Trophoblast cell (in vitro differentiated cells and primary cell): Measurements from ENCODE around the gene ITGA11.

Experiments
- DNase-seq, 2 donors: peaks; one replicate each; pipeline ENCODE4 v3.0.0-alpha.2; 2016
- H2AFZ ChIP-seq: 2 replicates; pipeline ENCODE4 v1.6.1; 2013; ENCODE audit warnings: low read length, moderate library complexity, mild to moderate bottlenecking; ENCODE audit not compliant: insufficient read depth, poor library complexity
- H2AK5ac ChIP-seq: 2 replicates; pipeline ENCODE4 v1.6.1; 2013; ENCODE audit warnings: mild to moderate bottlenecking, low read length
- H2BK120ac ChIP-seq: 2 replicates; pipeline ENCODE4 v1.6.1; 2013; ENCODE audit warnings: low read length, mild to moderate bottlenecking, moderate library complexity; ENCODE audit not compliant: insufficient read depth, poor library complexity
- H2BK12ac ChIP-seq: 2 replicates; pipeline ENCODE4 v1.6.1; 2013; ENCODE audit warnings: mild to moderate bottlenecking, low read length, moderate library complexity
- H2BK5ac ChIP-seq: 2 replicates; pipeline ENCODE4 v1.6.1; 2013; ENCODE audit warnings: low read length, low read depth, moderate library complexity, mild to moderate bottlenecking; ENCODE audit not compliant: poor library complexity
- H3K14ac ChIP-seq: 2 replicates; pipeline ENCODE4 v1.6.1; 2013; ENCODE audit warnings: mild to moderate bottlenecking, low read length
- H3K18ac ChIP-seq: 2 replicates; pipeline ENCODE4 v1.6.1; 2013; ENCODE audit warnings: mild to moderate bottlenecking, low read length
- H3K23ac ChIP-seq: 2 replicates; pipeline ENCODE4 v1.6.1; 2013; ENCODE audit warnings: low read length
- H3K27ac ChIP-seq: 2 replicates; pipeline ENCODE4 v1.5.1; 2013; ENCODE audit warnings: low read depth, mild to moderate bottlenecking, inconsistent platforms, low read length, moderate library complexity
- H3K27me3 ChIP-seq: 2 replicates; pipeline ENCODE4 v1.6.1; 2013; ENCODE audit warnings: inconsistent platforms, mild to moderate bottlenecking, low read length, moderate library complexity; ENCODE audit not compliant: insufficient read depth
- H3K36me3 ChIP-seq, 2 experiments: 1 replicate in 1 of 2; 2 replicates in 1 of 2; pipeline ENCODE4 v1.6.1; 2013; ENCODE audit warnings: low read length in 2 of 2, mild to moderate bottlenecking in 2 of 2, moderate library complexity in 1 of 2; ENCODE audit not compliant: insufficient read depth in 2 of 2, control insufficient read depth in 1 of 2
- H3K4ac ChIP-seq: 2 replicates; pipeline ENCODE4 v1.6.1; 2013; ENCODE audit warnings: low read depth, mild to moderate bottlenecking, low read length, moderate library complexity
- H3K4me1 ChIP-seq, 2 experiments: 1 replicate in 1 of 2; 2 replicates in 1 of 2; pipeline ENCODE4 v1.6.1; 2013; ENCODE audit warnings: low read length in 2 of 2, mild to moderate bottlenecking in 2 of 2, moderate library complexity in 1 of 2; ENCODE audit not compliant: insufficient read depth in 2 of 2, control insufficient read depth in 1 of 2
- H3K4me2 ChIP-seq: 2 replicates; pipeline ENCODE4 v1.6.1; 2013; ENCODE audit warnings: inconsistent platforms, mild to moderate bottlenecking, low read length, moderate library complexity
- H3K4me3 ChIP-seq: 2 replicates; pipeline ENCODE4 v1.5.1; 2013; ENCODE audit warnings: mild to moderate bottlenecking, low read depth, low read length, inconsistent platforms
- H3K79me1 ChIP-seq: one replicate; pipeline ENCODE4 v1.6.1; 2013; ENCODE audit warnings: low read length
- H3K79me2 ChIP-seq: 2 replicates; pipeline ENCODE4 v1.6.1; 2013; ENCODE audit warnings: low read length, mild to moderate bottlenecking; ENCODE audit not compliant: control insufficient read depth, insufficient read depth, poor library complexity
- H3K9ac ChIP-seq: 2 replicates; pipeline ENCODE4 v1.6.1; 2013; ENCODE audit warnings: mild to moderate bottlenecking, low read length
- H3K9me3 ChIP-seq: 2 replicates; pipeline ENCODE4 v1.6.1; 2013; ENCODE audit warnings: low read depth, mild to moderate bottlenecking, control low read depth, inconsistent platforms, low read length; ENCODE audit not compliant: insufficient read depth
- H4K12ac ChIP-seq: 2 replicates; pipeline ENCODE4 v1.6.1; 2013; ENCODE audit warnings: low read depth, mild to moderate bottlenecking, low read length, moderate library complexity
- H4K8ac ChIP-seq: 2 replicates; pipeline ENCODE4 v1.6.1; 2013; ENCODE audit warnings: low read depth, mild to moderate bottlenecking, low read length, moderate library complexity
- H4K91ac ChIP-seq: one replicate; pipeline ENCODE4 v1.6.1; 2013; ENCODE audit warnings: low read depth, mild to moderate bottlenecking, low read length, moderate library complexity
- WGBS: extraction: QIAGEN DNeasy Blood & Tissue Kit; methylation state at CpG from one replicate; pipeline ENCODE4 v1.1.7; 2013; ENCODE audit warnings: missing lambda C conversion rate; ENCODE audit not compliant: insufficient read length, insufficient coverage; ENCODE audit errors: extremely low coverage; 5-methylcytosine and 5-hydroxymethylcytosine counted together

Gene ITGA11

GRCh38 chr15:68479406-68479805, 47.4 kb upstream of the ITGA11 start:
- Histone ChIP-seq H3K27ac (no peak overlapping the region), H4K12ac (no peak overlapping the region), H3K79me1 (no peaks in the 10 kb centered on the region), H3K9ac (no peak overlapping the region), H3K79me2 (no peaks in the 10 kb centered on the region), H2BK12ac (no peak overlapping the region), H4K8ac (no peak overlapping the region), H3K23ac (no peak overlapping the region), H3K36me3 (no peaks in the 10 kb centered on the region), H2BK5ac (no peak overlapping the region), H2AFZ (no peak overlapping the region), H3K4me3 (no peak overlapping the region), H3K9me3 (no peaks in the 10 kb centered on the region), H2BK120ac (no peak overlapping the region), H4K91ac (no peak overlapping the region), H3K27me3 (no peaks in the 10 kb centered on the region), H3K14ac (no peak overlapping the region), H3K4me1 (peaks cover 0 to 2% of the 10 kb centered on the region in 2 experiments), H3K4me2 (no peak overlapping the region), H3K4ac (no peak overlapping the region), H2AK5ac (no peak overlapping the region), H3K18ac (no peak overlapping the region)
- no peak for DNase-seq
- no CpG with 5 or more reads among the region's 12 CpGs for WGBS

GRCh38 chr15:68478853-68479252, 46.9 kb upstream of the ITGA11 start:
- no peak overlapping the region for H3K9ac ChIP-seq
- H3K4me2 ChIP-seq, result no peak overlapping the region
- no peak overlapping the region for H3K14ac ChIP-seq
- no peak overlapping the region for H2BK120ac ChIP-seq
- peaks cover 0 to 2% of the 10 kb centered on the region in 2 experiments for H3K4me1 ChIP-seq
- no peak for DNase-seq
- H2BK12ac ChIP-seq, result no peak overlapping the region
- H3K23ac ChIP-seq, result no peak overlapping the region
- H3K79me2 ChIP-seq, result no peaks in the 10 kb centered on the region
- no peaks in the 10 kb centered on the region for H3K9me3 ChIP-seq
- no peak overlapping the region for H2AK5ac ChIP-seq
- H2AFZ ChIP-seq, result no peak overlapping the region
- no peak overlapping the region for H2BK5ac ChIP-seq
- H3K18ac ChIP-seq, result no peak overlapping the region
- H3K27me3 ChIP-seq, result no peaks in the 10 kb centered on the region
- no peak overlapping the region for H3K4me3 ChIP-seq
- no peak overlapping the region for H4K12ac ChIP-seq
- peak overlapping the region; percentile 45 for H4K91ac ChIP-seq
- no peak overlapping the region for H3K4ac ChIP-seq
- H4K8ac ChIP-seq, result no peak overlapping the region
- H3K27ac ChIP-seq, result no peak overlapping the region
- no peaks in the 10 kb centered on the region for H3K36me3 ChIP-seq
- H3K79me1 ChIP-seq, result no peaks in the 10 kb centered on the region
- no CpG with 5 or more reads among the region's 4 CpGs for WGBS

- no peaks in the 10 kb centered on the region for H3K79me2 ChIP-seq
- H3K4me2 ChIP-seq, result no peak overlapping the region
- no peak overlapping the region for H2BK12ac ChIP-seq
- no peak overlapping the region for H3K23ac ChIP-seq
- H2AFZ ChIP-seq, result no peak overlapping the region
- H4K8ac ChIP-seq, result no peak overlapping the region
- H3K9ac ChIP-seq, result no peak overlapping the region
- H3K4me3 ChIP-seq, result no peak overlapping the region
- H3K27me3 ChIP-seq, result no peaks in the 10 kb centered on the region
- H3K27ac ChIP-seq, result no peak overlapping the region
- H4K91ac ChIP-seq, result no peak overlapping the region
- H4K12ac ChIP-seq, result no peak overlapping the region
- H2AK5ac ChIP-seq, result no peak overlapping the region
- H3K36me3 ChIP-seq, result no peaks in the 10 kb centered on the region
- H2BK5ac ChIP-seq, result no peak overlapping the region
- peaks cover 0 to 2% of the 10 kb centered on the region in 2 experiments for H3K4me1 ChIP-seq
- H3K18ac ChIP-seq, result no peak overlapping the region
- no peak overlapping the region for H3K14ac ChIP-seq
- H3K9me3 ChIP-seq, result no peaks in the 10 kb centered on the region
- no peaks in the 10 kb centered on the region for H3K79me1 ChIP-seq
- H3K4ac ChIP-seq, result no peak overlapping the region
- H2BK120ac ChIP-seq, result no peak overlapping the region
- no peak for DNase-seq
Measured at GRCh38 chr15:68475449-68475848, 43.5 kb upstream of the ITGA11 start.

- H3K36me3 ChIP-seq, result no peaks in the 10 kb centered on the region
- no peak overlapping the region for H4K8ac ChIP-seq
- WGBS, result no CpG with 5 or more reads among the region's 5 CpGs
Measured at GRCh38 chr15:68471541-68471940, 39.6 kb upstream of the ITGA11 start.

More at GRCh38 chr15:68471541-68471940, 39.6 kb upstream of the ITGA11 start:
- Histone ChIP-seq H3K14ac (no peak overlapping the region), H2AK5ac (no peak overlapping the region), H3K27ac (no peak overlapping the region), H2BK120ac (no peak overlapping the region), H2AFZ (no peak overlapping the region), H3K27me3 (no peaks in the 10 kb centered on the region), H3K4me1 (peaks cover 3 to 4% of the 10 kb centered on the region in 2 experiments), H2BK5ac (no peak overlapping the region), H3K18ac (no peak overlapping the region), H3K79me1 (no peaks in the 10 kb centered on the region), H3K9ac (no peak overlapping the region), H4K12ac (no peak overlapping the region), H3K4me2 (no peak overlapping the region), H3K4ac (no peak overlapping the region), H4K91ac (no peak overlapping the region), H3K4me3 (no peak overlapping the region), H3K9me3 (no peaks in the 10 kb centered on the region), H3K23ac (no peak overlapping the region), H3K79me2 (no peaks in the 10 kb centered on the region), H2BK12ac (no peak overlapping the region)
- DNase-seq, result no peak
